Measurements from ENCODE around the gene ASGR1. TPM values are rescaled to one million over a fixed set of nuclear protein-coding genes. Genes with fewer than 3 reads are reported as not detected.
"Not testable (repeated sequence)": the region's sequence is repeated elsewhere in the genome, so short reads cannot be mapped to it uniquely, and the experiment has no call there.

Gene ASGR1
- total and polyA plus RNA-seq, 2 of the 4 experiments (the other 2 are of a cell fraction) = 1.3 to 3.8 TPM

- no peak for TF ChIP-seq MAZ (IDR thresholded peaks at IDR 0.05; ENCODE audit: borderline replicate concordance, low read depth, low read length)
Measured at GRCh38 chr17:7173687-7174602, 5.2 kb downstream of the ASGR1 start (continued).

- H3K4me2 ChIP-seq (ENCODE audit: low read depth, low read length); in situ Hi-C loops (cut with MboI; ENCODE audit: low sequenced_read_pairs): not testable (repeated sequence)
- 89% methylated on average over 8 of the region's 18 CpGs; no CpG with 5 or more reads in 1 of the 2 experiments for WGBS, 2 experiments (ENCODE audit: extremely low coverage in 2 of 2, insufficient read length in 1 of 2)
Measured at GRCh38 chr17:7172522-7173191, 6.5 kb downstream of the ASGR1 start.

DNA sequence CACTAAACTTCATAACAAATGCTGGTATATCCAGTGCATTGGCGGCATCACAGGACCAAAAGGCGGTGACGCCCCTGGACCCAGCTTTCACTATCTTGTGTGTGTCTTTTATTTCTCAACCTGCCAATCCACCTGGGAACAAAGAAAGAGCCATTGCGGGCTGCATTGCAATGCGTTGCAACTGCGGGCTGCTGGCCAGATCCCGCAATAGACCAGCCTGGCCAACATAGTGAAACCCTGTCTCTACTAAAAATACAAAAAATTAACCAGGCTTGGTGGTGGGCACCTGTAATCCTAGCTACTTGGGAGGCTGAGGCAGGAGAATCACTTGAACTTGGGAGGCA is 9.6 kb downstream of the ASGR1 start:
- H3K79me1 ChIP-seq (ENCODE audit: low read depth in 1 of 2, low read length in 2 of 2); H3K56ac ChIP-seq (ENCODE audit: extremely low read depth, insufficient read depth, low read length); DNase-seq; H3K9me1 ChIP-seq (ENCODE audit: insufficient read depth, low read length); H2BK15ac ChIP-seq (ENCODE audit: low read depth, low read length); H3K27me3 ChIP-seq (ENCODE audit: control insufficient read depth, insufficient read depth, low read length); H2AFZ ChIP-seq (replicated peaks; ENCODE audit: low read length, poor library complexity); H4K91ac ChIP-seq (ENCODE audit: insufficient read depth, low read depth, low read length); H3K23ac ChIP-seq (ENCODE audit: low read depth, low read length); H3K4me3 ChIP-seq (ENCODE audit: insufficient read depth, low read depth, low read length); H4K5ac ChIP-seq (ENCODE audit: low read depth, low read length); H3K4me2 ChIP-seq (ENCODE audit: low read depth, low read length); BruUV-seq (replicated peaks); H3K9ac ChIP-seq (ENCODE audit: low read depth, low read length); POLR2A ChIA-PET (ENCODE audit: unreplicated experiment); H3K27ac ChIP-seq (ENCODE audit: insufficient read depth, low read length); H3K9me3 ChIP-seq (ENCODE audit: control insufficient read depth, insufficient read depth, low read length); CTCF ChIA-PET; H2BK120ac ChIP-seq (ENCODE audit: low read depth, low read length); dilution Hi-C loops (cut with HindIII; ENCODE audit: low sequenced_read_pairs, unreplicated experiment); H3K4me1 ChIP-seq (ENCODE audit: control insufficient read depth, insufficient read depth, low read length); H2AK5ac ChIP-seq (ENCODE audit: low read depth, low read length); H2BK20ac ChIP-seq (ENCODE audit: low read depth, low read length); H3K36me3 ChIP-seq (ENCODE audit: control insufficient read depth, insufficient read depth, low read length); in situ Hi-C loops (cut with MboI; ENCODE audit: low sequenced_read_pairs); H3K4ac ChIP-seq (ENCODE audit: low read depth, low read length); H2BK5ac ChIP-seq (ENCODE audit: low read depth, low read length, poor library complexity, severe bottlenecking); H3K18ac ChIP-seq (ENCODE audit: low read depth, low read length); ATAC-seq (ENCODE audit: low read depth); H4K8ac ChIP-seq (ENCODE audit: low read depth in 2 of 2, low read length in 2 of 2); H3K14ac ChIP-seq (replicated peaks; ENCODE audit: low read depth, low read length); H2AK9ac ChIP-seq (replicated peaks; ENCODE audit: low read depth, low read length, poor library complexity); H4K20me1 ChIP-seq (ENCODE audit: insufficient read depth, low read length); intact Hi-C loops (cut with micrococcal nuclease): not testable (repeated sequence)
- no CpG with 5 or more reads among the region's 7 CpGs for WGBS, 2 experiments (ENCODE audit: extremely low coverage in 2 of 2, insufficient read length in 1 of 2)

More at GRCh38 chr17:7172522-7173191, 6.5 kb downstream of the ASGR1 start:
- peaks cover 13% of the 10 kb centered on the region; the same call in 1 of the 2 replicates for H3K9me1 ChIP-seq (ENCODE audit: insufficient read depth, low read length)
- CTCF ChIA-PET; H3K23ac ChIP-seq (ENCODE audit: low read depth, low read length); DNase-seq; H2BK120ac ChIP-seq (ENCODE audit: low read depth, low read length); H2BK5ac ChIP-seq (ENCODE audit: low read depth, low read length, poor library complexity, severe bottlenecking); H3K27me3 ChIP-seq (ENCODE audit: control insufficient read depth, insufficient read depth, low read length); H2AK5ac ChIP-seq (ENCODE audit: low read depth, low read length); H3K4me1 ChIP-seq (ENCODE audit: control insufficient read depth, insufficient read depth, low read length); H4K8ac ChIP-seq (ENCODE audit: low read depth in 2 of 2, low read length in 2 of 2); H3K9ac ChIP-seq (ENCODE audit: low read depth, low read length); intact Hi-C loops (cut with micrococcal nuclease); dilution Hi-C loops (cut with HindIII; ENCODE audit: low sequenced_read_pairs, unreplicated experiment); H2AFZ ChIP-seq (replicated peaks; ENCODE audit: low read length, poor library complexity); H3K18ac ChIP-seq (ENCODE audit: low read depth, low read length); BruUV-seq (replicated peaks); ATAC-seq (ENCODE audit: low read depth); H2BK20ac ChIP-seq (ENCODE audit: low read depth, low read length); H3K9me3 ChIP-seq (ENCODE audit: control insufficient read depth, insufficient read depth, low read length); H2BK15ac ChIP-seq (ENCODE audit: low read depth, low read length); POLR2A ChIA-PET (ENCODE audit: unreplicated experiment); H3K79me1 ChIP-seq (ENCODE audit: low read depth in 1 of 2, low read length in 2 of 2); H4K91ac ChIP-seq (ENCODE audit: insufficient read depth, low read depth, low read length); H2AK9ac ChIP-seq (replicated peaks; ENCODE audit: low read depth, low read length, poor library complexity); H3K56ac ChIP-seq (ENCODE audit: extremely low read depth, insufficient read depth, low read length); H3K36me3 ChIP-seq (ENCODE audit: control insufficient read depth, insufficient read depth, low read length); H3K27ac ChIP-seq (ENCODE audit: insufficient read depth, low read length); H4K5ac ChIP-seq (ENCODE audit: low read depth, low read length); H3K14ac ChIP-seq (replicated peaks; ENCODE audit: low read depth, low read length); H4K20me1 ChIP-seq (ENCODE audit: insufficient read depth, low read length); H3K4ac ChIP-seq (ENCODE audit: low read depth, low read length); H3K4me3 ChIP-seq (ENCODE audit: insufficient read depth, low read depth, low read length): not testable (repeated sequence)
